Skeletal muscle satellite cell (primary cell): ENCODE results near the gene PRSS38.
"Not testable (repeated sequence)": the region's sequence is repeated elsewhere in the genome, so short reads cannot be mapped to it uniquely, and the experiment has no call there.

ENCODE experiments used
- H3K27me3 ChIP-seq: 2 replicates; pipeline ENCODE4 v1.7.0; 2013; ENCODE audit warnings: low read length; ENCODE audit not compliant: control insufficient read depth, insufficient read depth
- H3K36me3 ChIP-seq: 2 replicates; pipeline ENCODE4 v1.7.0; 2013; ENCODE audit warnings: mild to moderate bottlenecking, control low read depth, low read length; ENCODE audit not compliant: insufficient read depth
- H3K4me1 ChIP-seq: 2 replicates; pipeline ENCODE4 v1.7.0; 2013; ENCODE audit warnings: low read length; ENCODE audit not compliant: control insufficient read depth, insufficient read depth
- H3K4me2 ChIP-seq: 2 replicates; pipeline ENCODE4 v1.7.0; 2013; ENCODE audit warnings: mild to moderate bottlenecking, low read length
- H3K4me3 ChIP-seq: 2 replicates; pipeline ENCODE4 v1.7.0; 2013; ENCODE audit warnings: low read length
- H3K9ac ChIP-seq: 2 replicates; pipeline ENCODE4 v1.7.0; 2013; ENCODE audit warnings: mild to moderate bottlenecking, low read depth, low read length, moderate library complexity
- H3K9me3 ChIP-seq: replicated peaks from 2 replicates; pipeline ENCODE4 v1.7.0; 2013; ENCODE audit warnings: mild to moderate bottlenecking, control low read depth, low read length

Gene PRSS38

GRCh38 chr1:227854189-227854588 lies 38.7 kb downstream of the PRSS38 start:
- Histone ChIP-seq H3K4me2 (no peak overlapping the region), H3K9me3 (no peaks in the 10 kb centered on the region), H3K36me3 (no peaks in the 10 kb centered on the region), H3K9ac (no peak overlapping the region), H3K4me3 (no peak overlapping the region), H3K4me1 (no peaks in the 10 kb centered on the region), H3K27me3 (no peaks in the 10 kb centered on the region)

- H3K4me3 ChIP-seq = no peak overlapping the region
- no peaks in the 10 kb centered on the region for H3K36me3 ChIP-seq
- H3K9ac ChIP-seq = no peak overlapping the region
- H3K9me3 ChIP-seq = no peaks in the 10 kb centered on the region
- H3K4me1 ChIP-seq = no peaks in the 10 kb centered on the region
- H3K27me3 ChIP-seq = peaks cover 6% of the 10 kb centered on the region
- no peak overlapping the region for H3K4me2 ChIP-seq
These were observed 40.2 kb downstream of the PRSS38 start for GRCh38 chr1:227855687-227856086.

GRCh38 chr1:227856147-227856858 lies 40.8 kb downstream of the PRSS38 start:
- no peaks in the 10 kb centered on the region for H3K9me3 ChIP-seq
- no peaks in the 10 kb centered on the region for H3K36me3 ChIP-seq
- no peak overlapping the region for H3K4me3 ChIP-seq
- H3K4me1 ChIP-seq = no peaks in the 10 kb centered on the region
- no peak overlapping the region for H3K9ac ChIP-seq
- H3K27me3 ChIP-seq = peaks cover 6% of the 10 kb centered on the region
- no peak overlapping the region for H3K4me2 ChIP-seq

- Histone ChIP-seq H3K4me3 (no peak overlapping the region), H3K36me3 (no peaks in the 10 kb centered on the region), H3K4me1 (no peaks in the 10 kb centered on the region), H3K9me3 (peaks cover 4% of the 10 kb centered on the region), H3K27me3 (peaks cover 9% of the 10 kb centered on the region), H3K9ac (no peak overlapping the region), H3K4me2 (no peak overlapping the region)
These were observed 49.4 kb downstream of the PRSS38 start for GRCh38 chr1:227864882-227865281.

GRCh38 chr1:227869279-227869842 lies 53.9 kb downstream of the PRSS38 start:
- Histone ChIP-seq H3K4me2 (no peak overlapping the region), H3K9ac (no peak overlapping the region), H3K27me3 (no peaks in the 10 kb centered on the region), H3K4me3 (no peak overlapping the region), H3K9me3 (peaks cover 4% of the 10 kb centered on the region), H3K4me1 (no peaks in the 10 kb centered on the region), H3K36me3 (no peaks in the 10 kb centered on the region)

- H3K4me2 ChIP-seq = no peak overlapping the region
- H3K36me3 ChIP-seq = no peaks in the 10 kb centered on the region
- H3K9ac ChIP-seq = no peak overlapping the region
- no peaks in the 10 kb centered on the region for H3K4me1 ChIP-seq
- no peaks in the 10 kb centered on the region for H3K27me3 ChIP-seq
- H3K9me3 ChIP-seq = peaks cover 4% of the 10 kb centered on the region
- no peak overlapping the region for H3K4me3 ChIP-seq
These were observed 54.4 kb downstream of the PRSS38 start for GRCh38 chr1:227869851-227870305.

GRCh38 chr1:227870366-227870765 lies 54.9 kb downstream of the PRSS38 start:
- H3K36me3 ChIP-seq = no peaks in the 10 kb centered on the region
- H3K4me3 ChIP-seq = no peak overlapping the region
- H3K4me2 ChIP-seq = no peak overlapping the region
- H3K9me3 ChIP-seq = peaks cover under 1% of the 10 kb centered on the region
- H3K4me1 ChIP-seq = no peaks in the 10 kb centered on the region
- H3K27me3 ChIP-seq = no peaks in the 10 kb centered on the region
- no peak overlapping the region for H3K9ac ChIP-seq

- H3K9ac ChIP-seq, H3K9me3 ChIP-seq, H3K4me2 ChIP-seq, H3K36me3 ChIP-seq, H3K4me1 ChIP-seq, H3K27me3 ChIP-seq, H3K4me3 ChIP-seq: not testable (repeated sequence)
These were observed 56.4 kb downstream of the PRSS38 start for GRCh38 chr1:227871892-227872291.

GRCh38 chr1:227877810-227878209 lies 62.3 kb downstream of the PRSS38 start:
- H3K4me2 ChIP-seq, H3K9ac ChIP-seq, H3K4me3 ChIP-seq, H3K36me3 ChIP-seq, H3K27me3 ChIP-seq, H3K9me3 ChIP-seq, H3K4me1 ChIP-seq: not testable (repeated sequence)

- Histone ChIP-seq H3K9me3 (no peaks in the 10 kb centered on the region), H3K27me3 (peaks cover 9% of the 10 kb centered on the region), H3K4me1 (peaks cover 3% of the 10 kb centered on the region), H3K36me3 (no peaks in the 10 kb centered on the region), H3K4me2 (no peak overlapping the region), H3K4me3 (no peak overlapping the region), H3K9ac (no peak overlapping the region)
These were observed 65.0 kb downstream of the PRSS38 start for GRCh38 chr1:227880342-227880924.

GRCh38 chr1:227883073-227883520 lies 67.6 kb downstream of the PRSS38 start:
- Histone ChIP-seq H3K4me3 (no peak overlapping the region), H3K4me1 (peaks cover 8% of the 10 kb centered on the region), H3K36me3 (no peaks in the 10 kb centered on the region), H3K9ac (no peak overlapping the region), H3K9me3 (no peaks in the 10 kb centered on the region), H3K27me3 (peaks cover 9% of the 10 kb centered on the region), H3K4me2 (no peak overlapping the region)
